AG09309 (cell line): Measurements from ENCODE around the gene VANGL1.
A peak's percentile ranks its signal among the peaks of the same experiment; 100 is the strongest.

Experiments
- DNase-seq: peaks from one replicate; pipeline ENCODE4 v3.0.0-alpha.2; 2010; ENCODE audit warnings: low read depth
- H3K4me3 ChIP-seq: 2 replicates; pipeline ENCODE4 v1.5.1; 2011; ENCODE audit warnings: mild to moderate bottlenecking, low read depth, low read length, moderate library complexity; ENCODE audit not compliant: control insufficient read depth
- TF ChIP-seq, protein P1 (sequence below): IDR thresholded peaks from 2 replicates; pipeline ENCODE4 v1.5.1; 2011; ENCODE audit warnings: mild to moderate bottlenecking, low read depth, low read length, inconsistent platforms; ENCODE audit not compliant: insufficient read depth, control insufficient read depth; ENCODE audit errors: missing control alignments

Gene VANGL1

DNA sequence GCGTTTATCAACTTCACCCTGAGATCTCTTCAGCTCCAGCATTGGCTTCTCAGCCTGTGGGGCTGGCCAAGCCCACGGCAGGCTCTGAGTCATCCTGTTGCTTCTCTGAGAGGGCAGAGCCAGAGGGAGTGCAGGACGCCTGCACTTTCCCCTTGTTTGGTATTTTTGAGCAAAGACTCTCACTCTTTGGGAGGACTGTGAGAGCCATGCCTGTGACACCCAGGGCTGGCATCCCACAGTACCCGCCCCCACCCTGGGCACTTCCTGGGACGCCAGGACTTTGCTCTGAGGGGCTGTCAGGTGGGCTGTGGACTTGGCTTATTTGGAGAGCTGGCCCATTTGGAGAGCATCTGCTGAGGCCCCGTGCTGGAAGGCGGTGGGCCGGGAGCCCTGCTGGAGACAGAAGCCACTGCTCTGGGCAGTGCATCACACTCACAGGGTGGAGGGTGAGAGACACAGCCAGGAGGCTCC, 37.4 kb downstream of the VANGL1 start:
- H3K4me3 ChIP-seq: no peak overlapping the region
- DNase-seq: peak; percentile 16
- TF ChIP-seq, protein P1, sequence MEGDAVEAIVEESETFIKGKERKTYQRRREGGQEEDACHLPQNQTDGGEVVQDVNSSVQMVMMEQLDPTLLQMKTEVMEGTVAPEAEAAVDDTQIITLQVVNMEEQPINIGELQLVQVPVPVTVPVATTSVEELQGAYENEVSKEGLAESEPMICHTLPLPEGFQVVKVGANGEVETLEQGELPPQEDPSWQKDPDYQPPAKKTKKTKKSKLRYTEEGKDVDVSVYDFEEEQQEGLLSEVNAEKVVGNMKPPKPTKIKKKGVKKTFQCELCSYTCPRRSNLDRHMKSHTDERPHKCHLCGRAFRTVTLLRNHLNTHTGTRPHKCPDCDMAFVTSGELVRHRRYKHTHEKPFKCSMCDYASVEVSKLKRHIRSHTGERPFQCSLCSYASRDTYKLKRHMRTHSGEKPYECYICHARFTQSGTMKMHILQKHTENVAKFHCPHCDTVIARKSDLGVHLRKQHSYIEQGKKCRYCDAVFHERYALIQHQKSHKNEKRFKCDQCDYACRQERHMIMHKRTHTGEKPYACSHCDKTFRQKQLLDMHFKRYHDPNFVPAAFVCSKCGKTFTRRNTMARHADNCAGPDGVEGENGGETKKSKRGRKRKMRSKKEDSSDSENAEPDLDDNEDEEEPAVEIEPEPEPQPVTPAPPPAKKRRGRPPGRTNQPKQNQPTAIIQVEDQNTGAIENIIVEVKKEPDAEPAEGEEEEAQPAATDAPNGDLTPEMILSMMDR: peak; percentile 3

DNA sequence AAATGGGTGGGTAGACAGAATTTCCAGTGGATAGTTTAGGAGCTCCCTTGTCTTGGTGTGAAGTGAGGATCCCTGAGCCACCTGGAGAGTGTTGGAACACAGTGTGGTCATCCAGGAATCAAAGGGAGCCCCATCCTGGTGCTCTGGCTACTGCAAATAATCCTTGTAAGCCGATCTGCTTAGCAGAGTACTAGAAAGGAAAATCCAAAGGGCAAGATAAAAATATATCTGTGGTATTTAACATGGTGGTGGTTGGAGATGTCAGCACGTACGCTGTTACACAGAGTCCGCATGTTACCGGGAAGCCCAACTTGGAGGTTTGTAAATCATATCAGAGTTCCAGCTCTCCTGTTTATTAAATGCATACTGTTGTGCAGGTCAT, 39.0 kb downstream of the VANGL1 start:
- DNase-seq: no peak
- no peak overlapping the region for H3K4me3 ChIP-seq
- TF ChIP-seq, protein P1: no peak

DNA sequence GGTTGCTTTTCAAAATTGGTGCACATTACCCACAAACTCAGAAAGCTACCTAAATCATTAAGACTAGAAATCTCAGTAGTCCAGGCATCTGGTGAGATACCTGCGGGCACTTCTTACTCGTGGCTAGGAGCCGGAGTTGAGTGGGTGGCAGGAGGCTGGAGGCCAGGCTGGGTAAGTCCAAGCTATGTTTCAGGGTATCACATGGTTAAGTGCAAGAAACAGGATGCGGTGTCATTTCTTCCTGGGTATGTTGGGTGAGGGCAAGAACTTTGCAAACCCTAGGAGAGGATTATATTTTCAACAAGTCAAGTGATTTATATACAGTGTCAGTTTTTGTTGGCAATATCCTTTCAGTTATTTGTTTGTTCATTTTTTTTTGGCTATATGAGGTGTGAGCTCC, 41.0 kb downstream of the VANGL1 start:
- H3K4me3 ChIP-seq: no peak overlapping the region
- no peak for DNase-seq
- TF ChIP-seq, protein P1: no peak

DNA sequence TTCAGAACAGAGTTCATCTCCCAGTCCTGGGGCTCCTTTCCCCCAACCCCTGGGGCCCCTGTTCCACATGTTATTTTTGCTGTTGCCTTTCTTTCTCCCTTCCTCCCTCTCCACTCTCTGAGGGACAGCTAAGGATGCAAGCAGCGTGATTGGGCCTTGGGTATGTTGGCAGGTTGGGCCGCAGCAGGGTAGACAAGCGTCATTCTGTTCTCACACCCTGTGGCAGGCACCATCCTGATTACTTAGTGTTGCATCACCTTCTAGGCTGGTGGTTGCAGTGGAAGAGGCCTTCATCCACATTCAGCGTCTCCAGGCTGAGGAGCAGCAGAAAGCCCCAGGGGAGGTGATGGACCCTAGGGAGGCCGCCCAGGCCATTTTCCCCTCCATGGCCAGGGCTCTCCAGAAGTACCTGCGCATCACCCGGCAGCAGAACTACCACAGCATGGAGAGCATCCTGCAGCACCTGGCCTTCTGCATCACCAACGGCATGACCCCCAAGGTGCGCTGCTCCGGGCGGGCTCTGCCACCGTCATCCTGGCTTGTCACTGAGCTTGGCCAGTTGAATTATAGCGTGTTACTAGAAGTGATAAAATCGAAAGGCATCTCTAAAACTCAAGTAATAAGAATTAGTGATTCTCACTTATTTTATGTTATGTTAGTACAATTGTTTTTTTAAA, 43.4 kb downstream of the VANGL1 start:
- TF ChIP-seq, protein P1: no peak
- no peak for DNase-seq
- H3K4me3 ChIP-seq: no peak overlapping the region

DNA sequence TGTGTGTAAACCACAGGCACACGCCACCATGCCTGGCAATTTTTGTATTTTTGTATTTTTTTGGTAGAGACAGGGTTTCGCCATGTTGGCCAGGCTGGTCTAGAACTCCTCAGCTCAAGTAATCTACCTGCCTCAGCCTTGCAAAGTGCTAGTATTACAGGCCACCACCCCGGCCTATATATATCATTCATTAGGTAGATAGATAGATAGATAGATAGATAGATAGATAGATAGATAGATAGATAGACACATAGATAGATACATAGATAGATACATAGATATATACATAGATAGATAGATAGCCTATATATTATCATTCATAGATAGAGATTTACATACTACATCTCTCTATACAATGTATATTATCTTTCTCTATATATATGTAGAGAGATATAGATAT, 46.0 kb downstream of the VANGL1 start:
- DNase-seq: no peak
- TF ChIP-seq, protein P1: no peak

DNA sequence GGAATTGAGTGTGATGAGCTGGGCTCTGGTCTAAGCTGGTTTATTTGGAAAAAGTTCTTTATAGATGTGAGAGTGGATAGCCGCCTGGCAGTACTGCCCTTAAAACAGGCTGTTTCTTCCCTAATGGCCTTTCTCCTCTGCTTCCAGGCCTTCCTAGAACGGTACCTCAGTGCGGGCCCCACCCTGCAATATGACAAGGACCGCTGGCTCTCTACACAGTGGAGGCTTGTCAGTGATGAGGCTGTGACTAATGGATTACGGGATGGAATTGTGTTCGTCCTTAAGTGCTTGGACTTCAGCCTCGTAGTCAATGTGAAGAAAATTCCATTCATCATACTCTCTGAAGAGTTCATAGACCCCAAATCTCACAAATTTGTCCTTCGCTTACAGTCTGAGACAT, 49.2 kb downstream of the VANGL1 start:
- TF ChIP-seq, protein P1: no peak
- no peak for DNase-seq
- H3K4me3 ChIP-seq: no peak overlapping the region

More for the DNA sequence above, 46.0 kb downstream of the VANGL1 start:
- H3K4me3 ChIP-seq: no peak overlapping the region
